Panc1 (cell line): ENCODE measurements around the gene MARCKSL1. TPM values are rescaled to one million over a fixed set of nuclear protein-coding genes. Genes with fewer than 3 reads are reported as not detected.

ENCODE experiments used
- ATAC-seq: fragments of 200-7000 bp; cut with Tn5 transposase; 2 replicates; pipeline ENCODE4 v1.9.1; 2020; ENCODE audit warnings: mild to moderate bottlenecking, moderate library complexity
- BruUV-seq: library from RNA; stranded (reverse); fragments of 400-500 nt; replicated peaks from 2 replicates; lab custom pipeline; 2021; lab: Mats Ljungman, UMichigan
- CTCF ChIA-PET: fragments of 300-600 bp; sonication (Branson Sonifier 250); formaldehyde crosslinking; loops from one replicate; lab custom pipeline; 2022; ENCODE audit warnings: antibody characterized with exemption; lab: Charles Lee
- POLR2A ChIA-PET: fragments of 300-600 bp; sonication (Branson Sonifier 250); formaldehyde crosslinking; loops from one replicate; lab custom pipeline; 2022; ENCODE audit warnings: antibody characterized with exemption; lab: Charles Lee
- DNase-seq: peaks from one replicate; pipeline ENCODE4 v3.0.0-alpha.2; 2010; ENCODE audit warnings: low read depth, low spot score
- H3K27ac ChIP-seq: 2 replicates; pipeline ENCODE4 v1.5.1; 2011; ENCODE audit warnings: mild to moderate bottlenecking, low read length, inconsistent platforms
- H3K27me3 ChIP-seq: fragments of 200-500 bp; sonication (Bioruptor generic); 2 replicates; pipeline ENCODE4 v1.6.0; 2014; ENCODE audit warnings: low read length, inconsistent platforms; ENCODE audit not compliant: control insufficient read depth, insufficient read depth
- H3K36me3 ChIP-seq: fragments of 200-500 bp; sonication (Bioruptor generic); 2 replicates; pipeline ENCODE4 v1.5.1; 2014; ENCODE audit warnings: inconsistent platforms, mild to moderate bottlenecking, low read length, moderate library complexity; ENCODE audit not compliant: control insufficient read depth, insufficient read depth
- H3K4me1 ChIP-seq: 2 replicates; pipeline ENCODE4 v1.5.1; 2011; ENCODE audit warnings: inconsistent platforms, mild to moderate bottlenecking, low read length, moderate library complexity; ENCODE audit not compliant: control insufficient read depth, insufficient read depth
- H3K4me3 ChIP-seq, 2 experiments: 2 replicates each; pipeline ENCODE4 v1.5.1; 2011 to 2012; ENCODE audit warnings: low read depth in 2 of 2, low read length in 2 of 2, mild to moderate bottlenecking in 2 of 2, inconsistent platforms in 1 of 2, moderate library complexity in 1 of 2
- H3K9me3 ChIP-seq: fragments of 200-500 bp; sonication (Bioruptor generic); 2 replicates; pipeline ENCODE4 v1.5.1; 2014; ENCODE audit warnings: low read depth, mild to moderate bottlenecking, inconsistent platforms, low read length, moderate library complexity; ENCODE audit not compliant: control insufficient read depth, insufficient read depth
- CTCF ChIP-seq: fragments of 450-650 bp; IDR thresholded peaks from 2 replicates; pipeline ENCODE4 v1.5.1; 2017; ENCODE audit warnings: mild to moderate bottlenecking
- POLR2AphosphoS5 ChIP-seq: IDR thresholded peaks from 2 replicates; pipeline ENCODE4 v1.6.1; 2012; ENCODE audit warnings: mild to moderate bottlenecking, low read depth, low read length, moderate library complexity
- REST ChIP-seq, 2 experiments: IDR thresholded peaks; 2 replicates each; pipeline ENCODE4 v1.6.1; 2011 to 2012; ENCODE audit warnings: low read depth in 2 of 2, control low read depth in 1 of 2, low read length in 1 of 2, mild to moderate bottlenecking in 1 of 2, moderate library complexity in 1 of 2; ENCODE audit not compliant: insufficient read depth in 1 of 2
- SIN3A ChIP-seq: IDR thresholded peaks from 2 replicates; pipeline ENCODE4 v1.6.1; 2012; ENCODE audit warnings: low read depth, mild to moderate bottlenecking, low read length, moderate library complexity, borderline replicate concordance; ENCODE audit not compliant: insufficient read depth
- TCF7L2 ChIP-seq: IDR thresholded peaks from 2 replicates; pipeline ENCODE4 v1.6.1; 2011; ENCODE audit warnings: mild to moderate bottlenecking, low read depth, low read length, inconsistent platforms
- in situ Hi-C: cut with HindIII; loops from 2 replicates; pipeline ENCODE4 v1.10.0; 2016; ENCODE audit warnings: low sequenced_read_pairs, low pct_unique_long_range_greater_than_20kb
- intact Hi-C: fragments of 100-400 bp; cut with micrococcal nuclease; formaldehyde crosslinking; loops from one replicate; pipeline ENCODE4 v1.10.0; 2022; ENCODE audit not compliant: unreplicated experiment
- total RNA-seq: library from RNA; stranded (reverse); gene quantifications from one replicate; pipeline ENCODE4 v1.2.1, GENCODE V29; 2021; ENCODE audit not compliant: unreplicated experiment

Gene MARCKSL1
- total RNA-seq, 1 experiment from 2014 or later, result 176 TPM

GRCh38 chr1:32346532-32347157 is 10.6 kb upstream of the MARCKSL1 start:
- BruUV-seq, result no TSS peak
- Histone ChIP-seq H3K27me3 (no peaks in the 10 kb centered on the region), H3K36me3 (no peaks in the 10 kb centered on the region), H3K27ac (no peak overlapping the region), H3K9me3 (no peaks in the 10 kb centered on the region), H3K4me3 (no peak overlapping the region), H3K4me1 (0 out of 2 replicates have a peak, but pooled peaks cover 2% of the 10 kb centered on the region)
- in situ Hi-C loops, result no loop called here
- intact Hi-C loops, result no loop called here
- no peak for ATAC-seq
- TF ChIP-seq SIN3A (no peak), POLR2AphosphoS5 (no peak), CTCF (no peak), REST (IDR thresholded peaks at IDR 0.05; ENCODE audit: insufficient read depth in 1 of 2, low read depth in 2 of 2, low read length in 1 of 2) (no peak), TCF7L2 (no peak)
- DNase-seq, result no peak
- ChIA-PET CTCF (no interaction called here), POLR2A (interaction anchor here (0.8 kb wide), 1 partner anchor 10 kb away, joined by 4 read pairs; the partner anchor contains the start of gene MARCKSL1)

- intact Hi-C loops, result no loop called here
- ChIA-PET CTCF (interaction anchor here (1.0 kb wide), 1 partner anchor 29 kb away, joined by 3 read pairs; no protein-coding TSS in a partner anchor), POLR2A (no interaction called here)
- BruUV-seq, result no TSS peak
- DNase-seq, result no peak
- no peaks in the 10 kb centered on the region for H3K36me3 ChIP-seq
- no peak for TF ChIP-seq SIN3A
- TF ChIP-seq REST (IDR thresholded peaks at IDR 0.05; ENCODE audit: insufficient read depth in 1 of 2, low read depth in 2 of 2, low read length in 1 of 2), result no peak
- TF ChIP-seq CTCF, result no peak
- TF ChIP-seq TCF7L2, result no peak
- no peak for TF ChIP-seq POLR2AphosphoS5
- H3K4me3 ChIP-seq, result no peak overlapping the region
- no peak for ATAC-seq
- in situ Hi-C loops, result no loop called here
- no peak overlapping the region for H3K27ac ChIP-seq
- no peaks in the 10 kb centered on the region for H3K4me1 ChIP-seq
- no peaks in the 10 kb centered on the region for H3K9me3 ChIP-seq
- H3K27me3 ChIP-seq, result no peaks in the 10 kb centered on the region
Observed at GRCh38 chr1:32345289-32345827, 9.3 kb upstream of the MARCKSL1 start.
